Suppressor macrophage treated with lipopolysaccharide for 4 hours (primary cell): ENCODE data around the gene ISCU.
"Not testable (repeated sequence)": the region's sequence is repeated elsewhere in the genome, so short reads cannot be mapped to it uniquely, and the experiment has no call there.

ENCODE experiments used
- DNase-seq: peaks from one replicate; pipeline ENCODE4 v3.0.0-alpha.2; 2020

Gene ISCU

GRCh38 chr12:108547686-108548085 lies 14.7 kb upstream of the ISCU start:
- peak; percentile 78 for DNase-seq

DNA sequence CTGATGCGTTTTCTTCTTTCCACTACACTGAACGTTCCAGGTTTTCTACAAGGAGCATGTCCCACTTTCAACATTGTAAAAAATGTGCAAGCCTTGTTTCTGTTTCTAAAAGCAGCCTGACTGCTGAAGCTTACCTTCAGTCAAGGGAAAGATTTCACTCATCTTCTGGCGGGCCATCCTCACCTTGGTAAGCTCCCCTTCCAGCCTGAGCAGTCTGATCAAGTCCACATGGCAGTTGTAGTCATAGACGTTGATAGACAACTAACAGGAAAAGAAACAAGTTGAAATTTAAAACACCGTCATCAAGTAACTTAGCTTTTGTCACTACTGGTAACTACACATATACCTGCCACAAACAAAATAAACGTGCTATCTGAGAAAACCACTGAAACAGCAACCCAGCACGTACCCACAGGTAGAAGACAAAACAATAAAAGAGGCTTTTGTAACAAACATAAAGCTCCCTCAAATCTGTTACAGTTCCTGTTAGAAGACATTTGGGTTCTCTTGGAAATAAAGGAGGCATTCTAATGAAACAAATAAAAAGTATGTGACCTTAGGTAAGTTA lies 13.4 kb upstream of the ISCU start:
- DNase-seq = no peak

GRCh38 chr12:108551535-108551934 lies 10.9 kb upstream of the ISCU start:
- DNase-seq = peak; percentile 34

- no peak for DNase-seq
Observed at GRCh38 chr12:108553799-108554198, 8.6 kb upstream of the ISCU start.

DNA sequence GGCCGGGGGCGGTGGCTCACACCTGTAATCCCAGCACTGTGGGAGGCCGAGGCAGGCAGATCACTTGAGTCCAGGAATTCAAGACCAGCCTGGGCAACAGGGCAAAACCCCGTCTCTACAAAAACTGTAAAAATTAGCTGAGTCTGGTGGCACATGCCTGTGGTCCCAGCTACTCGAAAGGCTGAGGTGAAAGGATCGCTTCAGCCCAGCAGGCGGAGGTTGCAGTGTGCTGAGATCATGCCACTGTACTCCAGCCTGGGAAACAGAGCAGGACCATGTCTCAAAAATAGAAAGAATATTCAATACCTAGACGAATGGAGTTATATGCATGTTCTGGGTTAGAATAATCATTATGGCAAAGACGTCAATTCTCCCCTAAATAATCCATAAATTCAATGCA lies 7.0 kb upstream of the ISCU start:
- DNase-seq = not testable (repeated sequence)

DNA sequence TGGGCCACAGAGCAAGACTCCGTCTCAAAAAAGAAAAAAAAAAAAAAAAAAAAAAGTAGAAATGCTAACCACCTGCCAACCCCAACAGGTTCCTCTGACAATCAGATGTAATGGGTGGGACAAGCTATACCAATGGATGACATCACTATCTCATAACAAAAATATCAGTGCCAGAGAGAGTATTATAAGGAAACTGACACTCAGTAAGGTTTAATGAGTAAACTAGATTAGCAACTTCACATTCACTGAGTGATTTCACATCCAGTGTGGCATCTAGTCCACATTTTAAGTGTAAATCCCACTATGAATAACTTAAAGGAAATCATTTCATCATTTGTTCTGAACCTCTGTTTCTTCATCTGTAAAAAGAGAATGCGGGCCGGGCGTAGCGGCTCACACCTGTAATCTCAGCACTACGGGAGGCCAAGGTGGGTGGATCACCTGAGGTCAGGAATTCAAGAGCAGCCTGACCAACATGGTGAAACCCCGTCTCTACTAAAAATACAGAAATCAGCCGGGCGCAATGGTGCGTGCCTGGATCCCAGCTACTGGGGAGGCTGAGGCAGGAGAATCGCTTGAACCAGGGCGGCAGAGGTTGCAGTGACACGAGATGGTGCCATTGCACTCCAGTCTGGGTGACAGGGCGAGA lies 3.3 kb upstream of the ISCU start:
- no peak for DNase-seq

- DNase-seq = no peak
Observed at GRCh38 chr12:108559748-108560147, 2.6 kb upstream of the ISCU start.

DNA sequence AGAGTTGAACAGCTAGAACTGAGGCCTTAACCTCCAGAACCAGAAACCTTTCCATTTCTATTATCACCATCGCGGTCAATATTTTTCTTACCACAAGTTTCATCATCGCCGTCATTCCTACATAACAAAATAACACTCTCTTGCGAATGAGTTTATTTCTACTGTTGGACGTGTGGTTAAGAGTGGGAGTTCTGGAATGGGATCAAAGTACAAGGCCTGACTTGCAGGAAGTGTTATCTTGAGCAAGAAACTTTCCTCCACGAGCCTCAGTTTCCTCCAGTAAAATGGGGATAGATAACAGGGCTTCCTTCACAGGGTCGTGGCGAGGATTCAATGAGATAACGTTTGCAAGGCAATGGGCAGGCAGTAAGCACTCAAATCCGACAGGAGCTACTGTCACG lies 2.1 kb upstream of the ISCU start:
- DNase-seq = peak; percentile 35

DNA sequence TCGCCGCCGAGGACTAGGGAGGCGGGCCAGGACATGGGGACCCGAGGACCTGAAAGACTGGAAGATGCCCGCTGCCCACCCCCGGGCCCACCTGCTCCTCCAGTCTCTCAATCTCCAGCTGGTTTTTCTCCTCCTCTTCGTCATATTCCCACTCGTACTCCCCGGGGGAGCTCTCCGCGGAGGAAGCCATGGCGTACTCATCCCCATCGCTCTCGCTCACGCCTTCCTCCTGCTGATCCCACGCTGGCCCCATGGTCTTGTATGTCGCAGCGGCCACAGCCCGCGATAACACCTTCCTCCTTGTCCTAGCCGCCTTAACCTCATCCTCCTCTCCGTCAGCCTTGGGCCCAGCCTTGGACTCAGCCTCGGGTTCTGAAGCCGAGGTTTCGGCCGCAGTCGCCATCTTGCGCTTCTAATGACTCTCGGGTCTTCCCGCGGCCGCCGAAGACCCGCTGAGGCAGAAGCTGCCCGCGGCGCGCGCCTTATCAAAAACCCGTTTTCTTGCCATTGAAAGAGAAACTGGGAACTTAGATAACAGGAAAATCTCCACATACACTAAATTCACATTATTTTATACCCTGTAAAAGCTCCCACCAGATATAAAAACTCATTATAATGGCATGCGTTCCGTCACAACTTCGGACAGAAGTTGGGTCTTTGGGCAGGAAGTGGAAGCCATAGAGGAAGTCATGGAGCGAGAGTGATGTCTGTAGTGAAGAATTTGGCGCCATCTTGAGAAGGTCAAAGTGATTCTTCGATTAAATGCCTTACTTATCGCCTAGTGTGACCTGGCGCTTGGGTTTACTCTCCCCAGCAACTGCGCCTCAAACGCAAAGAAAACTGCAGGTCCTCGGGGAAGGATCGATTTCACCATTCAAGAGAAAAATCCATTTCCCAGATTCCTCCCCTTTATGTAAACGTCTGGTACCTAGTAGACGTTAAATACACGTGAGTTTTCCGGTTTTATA lies 1.4 kb upstream of the ISCU start, which contains the start of gene SART3:
SART3 (minus strand) TSS at position 422 of the 968 bp plus-strand sequence; CDS start at position 403, 19 bp downstream.
- peak; percentile 89 for DNase-seq

DNA sequence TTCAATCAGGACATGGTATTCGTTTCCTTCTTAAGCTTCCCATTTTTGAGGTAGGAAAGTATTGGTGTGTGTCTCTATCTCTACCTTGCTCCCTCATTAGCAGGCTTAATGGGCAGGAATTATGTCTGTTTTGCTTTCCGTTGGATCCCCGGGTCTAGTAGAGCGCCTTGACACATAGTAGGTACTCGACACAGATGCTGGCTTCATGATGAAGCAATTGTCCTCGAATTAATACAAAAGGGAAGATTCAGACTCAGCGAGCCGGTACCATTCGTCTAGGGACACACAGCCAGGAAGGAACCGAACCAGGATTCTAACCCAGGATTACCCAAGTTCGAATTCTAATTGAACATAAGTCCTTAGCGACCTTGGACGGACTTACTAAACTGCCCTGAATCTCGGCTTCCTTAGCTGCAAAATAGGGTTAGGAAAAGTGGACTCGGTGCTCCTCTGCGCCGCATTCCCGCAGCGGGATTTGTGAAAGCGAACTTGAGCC lies 496 bp upstream of the ISCU start:
- DNase-seq = no peak

DNA sequence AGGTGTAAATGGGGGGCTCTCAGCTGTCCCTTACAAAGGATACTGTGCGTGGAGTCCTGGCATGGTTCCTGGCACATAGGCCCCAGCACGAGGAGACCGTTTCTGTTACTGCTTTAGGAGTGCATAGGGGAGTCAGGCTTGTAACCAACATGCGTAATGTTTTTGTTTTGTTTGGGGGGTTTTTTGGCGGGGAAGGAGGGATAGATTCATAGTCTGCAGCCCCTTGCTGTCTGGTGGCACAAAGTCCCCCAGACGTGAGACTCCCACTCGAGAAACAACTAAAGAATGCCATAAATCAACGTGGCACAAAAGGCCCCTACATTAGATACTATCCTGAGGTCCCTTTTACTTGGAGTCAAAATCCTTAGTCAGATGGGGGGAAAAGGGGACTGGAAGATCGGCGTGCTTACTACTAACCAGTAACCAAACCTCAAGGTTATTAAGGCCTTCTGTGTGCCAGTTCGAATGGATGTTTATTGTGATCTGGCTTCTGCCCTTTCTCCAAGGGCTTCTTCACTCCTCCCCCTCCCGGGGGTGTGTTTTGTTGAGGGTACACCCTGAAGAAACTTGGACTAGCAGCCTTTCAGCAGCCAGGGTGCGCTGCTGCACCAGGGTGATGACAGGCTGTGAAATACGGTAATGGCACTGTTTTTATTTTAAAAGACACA lies 874 bp downstream of the ISCU start:
- peak; percentile 90 for DNase-seq

DNA sequence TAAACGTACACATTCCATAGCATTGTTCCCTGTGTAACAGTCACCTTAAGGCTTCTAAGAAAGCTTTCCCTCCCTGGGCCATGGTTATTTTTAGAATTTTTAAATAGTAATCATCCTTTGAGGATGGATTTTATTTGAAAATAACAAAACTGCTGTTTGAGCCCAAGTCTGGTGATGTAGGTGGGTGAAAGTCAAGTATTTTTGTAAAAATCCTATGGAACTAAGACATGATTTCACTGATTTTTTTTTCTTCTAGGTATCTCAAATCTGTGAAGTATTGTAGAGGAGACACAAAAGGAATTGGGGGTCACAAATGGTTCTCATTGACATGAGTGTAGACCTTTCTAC lies 1.4 kb downstream of the ISCU start:
- no peak for DNase-seq

DNA sequence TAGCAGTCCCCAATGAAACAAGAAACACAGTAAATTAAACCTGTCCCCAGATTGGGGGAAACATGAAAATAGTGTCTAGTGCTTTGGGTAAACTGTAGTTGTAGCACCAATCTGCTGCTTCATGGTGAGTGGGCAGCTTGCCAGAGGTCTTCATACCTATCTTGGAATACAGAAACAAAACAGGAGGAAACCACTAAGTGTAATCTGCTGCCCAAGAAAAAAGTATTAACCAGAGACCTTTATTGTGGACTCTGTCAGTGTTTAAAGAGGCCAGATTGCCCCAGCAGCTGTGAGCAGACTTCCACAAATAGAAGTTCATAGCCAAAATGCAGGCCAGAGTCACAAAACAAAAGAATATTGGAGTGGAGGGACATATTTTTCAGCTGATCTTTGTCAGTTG lies 2.3 kb downstream of the ISCU start:
- DNase-seq = no peak

DNA sequence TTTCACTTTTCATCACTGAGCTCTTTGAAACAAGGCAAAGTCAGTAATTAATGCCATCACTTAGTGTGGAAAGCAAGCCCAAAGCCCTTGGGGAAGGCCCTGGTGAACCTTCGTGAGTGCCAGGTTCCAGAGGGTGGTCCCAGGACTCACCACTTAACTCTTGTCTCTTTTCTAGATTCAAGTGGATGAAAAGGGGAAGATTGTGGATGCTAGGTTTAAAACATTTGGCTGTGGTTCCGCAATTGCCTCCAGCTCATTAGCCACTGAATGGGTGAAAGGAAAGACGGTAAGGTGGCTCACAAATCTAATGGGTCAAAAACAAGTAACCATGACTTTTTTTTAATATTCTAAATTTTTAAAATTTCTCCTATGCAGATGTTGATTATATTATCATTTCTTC lies 2.8 kb downstream of the ISCU start:
- DNase-seq = peak; percentile 19

DNA sequence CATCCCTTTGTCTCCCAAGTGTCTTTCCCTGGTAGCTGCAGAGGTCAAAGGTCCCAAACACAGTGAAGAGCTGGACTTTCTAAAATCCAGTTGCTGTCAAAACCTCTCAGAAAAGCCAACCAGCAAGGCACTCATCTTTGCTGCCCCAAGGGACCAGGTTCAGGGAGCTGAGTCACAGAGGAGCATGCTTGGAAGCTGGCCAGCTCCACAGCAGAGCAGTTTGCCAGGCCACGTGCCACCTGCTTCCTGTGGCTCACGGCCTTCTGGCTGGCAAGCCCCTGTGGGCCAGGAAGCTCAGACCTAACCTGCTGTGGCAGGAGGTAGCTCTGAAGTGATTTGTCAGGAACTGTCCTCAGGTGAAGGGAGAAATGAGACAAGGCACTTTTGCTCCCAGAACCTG lies 3.6 kb downstream of the ISCU start:
- DNase-seq = peak; percentile 47

- DNase-seq = no peak
Observed at GRCh38 chr12:108566452-108566851, 4.1 kb downstream of the ISCU start.

- peak; percentile 77 for DNase-seq
Observed at GRCh38 chr12:108567406-108568337, 5.3 kb downstream of the ISCU start.

GRCh38 chr12:108568338-108569154 lies 6.2 kb downstream of the ISCU start:
- no peak for DNase-seq

- peak; percentile 35 for DNase-seq
Observed at GRCh38 chr12:108570743-108571608, 8.6 kb downstream of the ISCU start.

DNA sequence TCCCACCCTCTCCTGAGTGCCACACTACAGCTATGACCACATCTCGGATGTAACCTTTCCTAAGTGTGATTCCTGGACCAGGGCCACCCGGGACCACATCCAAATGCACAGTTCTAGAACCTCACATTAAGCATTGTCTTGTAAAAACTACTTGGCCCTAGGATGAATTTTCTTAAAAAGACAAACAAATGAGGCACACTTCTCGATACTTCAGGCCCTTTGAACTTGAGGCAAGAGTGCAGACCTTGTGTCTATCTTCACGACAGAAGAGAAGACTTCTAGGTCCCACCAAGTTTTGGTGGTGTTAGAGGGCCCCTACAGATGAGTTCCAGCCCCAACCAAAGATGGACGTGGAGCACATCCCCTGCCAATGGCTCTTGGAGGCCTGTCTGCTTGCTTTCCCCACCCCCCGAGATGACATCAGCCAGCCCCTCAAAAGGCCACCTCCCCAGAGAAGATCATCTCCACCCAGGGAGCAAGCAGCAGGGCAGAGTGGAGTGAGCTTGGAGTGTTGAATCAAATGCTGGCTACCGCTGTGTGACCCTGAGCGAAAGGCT lies 9.3 kb downstream of the ISCU start:
- DNase-seq = no peak
